Activated B cell treated with CpG ODN at 0.5 μM for 24 hours (primary cell): ENCODE data around the gene ANKRD63. TPM values are rescaled to one million over a fixed set of nuclear protein-coding genes. Genes with fewer than 3 reads are reported as not detected.

ENCODE experiments used
- ATAC-seq: fragments of 200-7000 bp; cut with Tn5 transposase; one replicate; pipeline ENCODE4 v1.10.0; 2021; ENCODE audit warnings: low read depth, mild to moderate bottlenecking, moderate library complexity
- CTCF ChIA-PET: fragments of 350-600 bp; sonication (Branson Sonifier 250); formaldehyde crosslinking; loops from one replicate; lab custom pipeline; 2021; ENCODE audit warnings: antibody characterized with exemption; lab: Charles Lee
- POLR2A ChIA-PET: fragments of 350-600 bp; sonication (Branson Sonifier 250); formaldehyde crosslinking; loops from one replicate; lab custom pipeline; 2021; ENCODE audit warnings: antibody characterized with exemption; lab: Charles Lee
- DNase-seq: peaks from one replicate; pipeline ENCODE4 v3.0.0; 2022
- H3K27ac Mint-ChIP-seq: one replicate; pipeline ENCODE4 v1.8.0; 2020; ENCODE audit warnings: mixed read lengths
- H3K27me3 Mint-ChIP-seq: one replicate; pipeline ENCODE4 v1.8.0; 2021; ENCODE audit warnings: mixed read lengths
- H3K36me3 Mint-ChIP-seq: one replicate; pipeline ENCODE4 v1.8.0; 2021; ENCODE audit warnings: low read depth, mixed read lengths
- H3K4me1 Mint-ChIP-seq: one replicate; pipeline ENCODE4 v1.8.0; 2021; ENCODE audit warnings: mixed read lengths
- H3K4me3 Mint-ChIP-seq: one replicate; pipeline ENCODE4 v1.8.0; 2020; ENCODE audit warnings: mild to moderate bottlenecking, mixed read lengths
- H3K9me3 Mint-ChIP-seq: one replicate; pipeline ENCODE4 v1.8.0; 2020; ENCODE audit warnings: mixed read lengths
- intact Hi-C: fragments of 100-400 bp; cut with micrococcal nuclease; formaldehyde crosslinking; loops from one replicate; pipeline ENCODE4 v1.15.1; 2024
- total RNA-seq: library from RNA; stranded (reverse); gene quantifications from 2 replicates; pipeline ENCODE4 v1.2.3, GENCODE V29; 2022
- TF ChIP-seq, protein P1 (sequence below): fragments of 200-600 bp; IDR thresholded peaks from one replicate; pipeline ENCODE4 v1.8.0; 2022; ENCODE audit warnings: antibody characterized with exemption, mild to moderate bottlenecking

ANKRD63 gene
- total RNA-seq, 1 donor from 2014 or later, result not detected

DNA sequence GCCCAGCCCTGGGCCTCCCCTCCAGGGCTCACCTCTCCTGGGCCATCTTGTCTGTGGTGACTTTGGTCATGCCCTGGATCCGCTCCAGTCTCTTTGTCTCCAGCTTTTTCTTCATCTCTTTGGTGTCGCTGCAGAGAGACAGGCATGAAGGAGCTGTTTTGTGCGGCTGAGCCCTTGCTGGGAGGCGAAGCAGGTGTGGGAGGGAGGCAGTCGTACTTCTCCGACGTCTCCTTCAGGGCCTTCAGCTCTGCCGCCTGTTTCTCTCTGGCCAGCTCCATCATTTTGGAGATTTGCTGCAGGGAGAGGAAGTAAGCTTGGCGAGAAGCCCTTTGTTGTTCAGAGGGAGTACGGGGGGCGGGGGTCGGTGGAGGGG is 7.7 kb upstream of the ANKRD63 start:
- Mint-ChIP-seq H3K4me3 (no peak overlapping the region), H3K9me3 (no peaks in the 10 kb centered on the region), H3K4me1 (no peaks in the 10 kb centered on the region), H3K27me3 (no peaks in the 10 kb centered on the region), H3K36me3 (peaks cover 48% of the 10 kb centered on the region), H3K27ac (no peak overlapping the region)
- TF ChIP-seq, protein P1, sequence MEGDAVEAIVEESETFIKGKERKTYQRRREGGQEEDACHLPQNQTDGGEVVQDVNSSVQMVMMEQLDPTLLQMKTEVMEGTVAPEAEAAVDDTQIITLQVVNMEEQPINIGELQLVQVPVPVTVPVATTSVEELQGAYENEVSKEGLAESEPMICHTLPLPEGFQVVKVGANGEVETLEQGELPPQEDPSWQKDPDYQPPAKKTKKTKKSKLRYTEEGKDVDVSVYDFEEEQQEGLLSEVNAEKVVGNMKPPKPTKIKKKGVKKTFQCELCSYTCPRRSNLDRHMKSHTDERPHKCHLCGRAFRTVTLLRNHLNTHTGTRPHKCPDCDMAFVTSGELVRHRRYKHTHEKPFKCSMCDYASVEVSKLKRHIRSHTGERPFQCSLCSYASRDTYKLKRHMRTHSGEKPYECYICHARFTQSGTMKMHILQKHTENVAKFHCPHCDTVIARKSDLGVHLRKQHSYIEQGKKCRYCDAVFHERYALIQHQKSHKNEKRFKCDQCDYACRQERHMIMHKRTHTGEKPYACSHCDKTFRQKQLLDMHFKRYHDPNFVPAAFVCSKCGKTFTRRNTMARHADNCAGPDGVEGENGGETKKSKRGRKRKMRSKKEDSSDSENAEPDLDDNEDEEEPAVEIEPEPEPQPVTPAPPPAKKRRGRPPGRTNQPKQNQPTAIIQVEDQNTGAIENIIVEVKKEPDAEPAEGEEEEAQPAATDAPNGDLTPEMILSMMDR, result no peak
- ChIA-PET POLR2A (interaction anchor here (0.6 to 2.5 kb wide), 4 partner anchors 17 to 672 kb away, joined by 3 to 6 read pairs (median 3); partner anchors contain the start of gene PLCB2), CTCF (interaction anchor here (6.0 kb wide), 1 partner anchor 47 kb away, joined by 41 read pairs; no protein-coding TSS in a partner anchor)
- ATAC-seq (no peak), DNase-seq (no peak)
- intact Hi-C loops, result no loop called here

DNA sequence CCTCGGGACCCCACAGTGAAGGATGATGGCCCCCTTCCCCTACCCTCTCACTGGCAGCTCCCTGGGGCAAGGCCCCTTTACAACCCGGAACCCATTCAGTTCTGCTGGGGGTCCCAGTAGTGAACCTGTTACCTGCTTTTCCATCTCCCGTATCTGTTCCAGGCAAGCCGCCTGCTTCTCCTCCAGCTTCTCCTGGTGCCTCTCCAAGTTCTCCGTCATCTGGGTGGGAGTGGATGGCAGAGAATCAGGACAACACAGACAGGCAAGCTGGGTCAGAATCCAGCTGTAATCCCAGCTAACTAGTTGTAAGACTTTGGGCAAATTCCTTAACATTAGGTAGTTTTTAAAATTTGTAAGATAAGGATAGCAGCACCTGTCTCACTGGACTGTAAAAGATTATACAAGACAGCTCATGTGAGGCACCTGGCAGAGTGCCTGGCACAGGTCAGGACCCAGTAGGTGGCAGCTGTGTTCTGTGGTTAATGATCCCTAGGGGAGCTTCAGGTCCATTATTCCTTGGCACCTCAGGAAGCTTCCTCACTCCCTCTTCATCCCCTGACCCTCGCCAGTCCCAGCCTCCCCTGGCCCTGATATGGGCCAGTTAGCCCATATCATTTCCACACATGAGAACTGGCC is 6.4 kb upstream of the ANKRD63 start:
- no peak overlapping the region for H3K4me3 Mint-ChIP-seq
- H3K27me3 Mint-ChIP-seq, result no peaks in the 10 kb centered on the region
- ChIA-PET CTCF (interaction anchor here (0.6 to 6.0 kb wide), 6 partner anchors 10 to 132 kb away, joined by 3 to 41 read pairs (median 5); partner anchors contain the start of gene PLCB2), POLR2A (interaction anchor here (0.9 to 2.5 kb wide), 2 partner anchors 12 to 18 kb away, joined by 3 to 6 read pairs; partner anchors contain the start of gene PLCB2)
- H3K36me3 Mint-ChIP-seq, result peaks cover 40% of the 10 kb centered on the region
- no peak for DNase-seq
- no peaks in the 10 kb centered on the region for H3K9me3 Mint-ChIP-seq
- intact Hi-C loops, result no loop called here
- no peak overlapping the region for H3K27ac Mint-ChIP-seq
- H3K4me1 Mint-ChIP-seq, result no peaks in the 10 kb centered on the region
- TF ChIP-seq, protein P1, result no peak
- ATAC-seq, result no peak

DNA sequence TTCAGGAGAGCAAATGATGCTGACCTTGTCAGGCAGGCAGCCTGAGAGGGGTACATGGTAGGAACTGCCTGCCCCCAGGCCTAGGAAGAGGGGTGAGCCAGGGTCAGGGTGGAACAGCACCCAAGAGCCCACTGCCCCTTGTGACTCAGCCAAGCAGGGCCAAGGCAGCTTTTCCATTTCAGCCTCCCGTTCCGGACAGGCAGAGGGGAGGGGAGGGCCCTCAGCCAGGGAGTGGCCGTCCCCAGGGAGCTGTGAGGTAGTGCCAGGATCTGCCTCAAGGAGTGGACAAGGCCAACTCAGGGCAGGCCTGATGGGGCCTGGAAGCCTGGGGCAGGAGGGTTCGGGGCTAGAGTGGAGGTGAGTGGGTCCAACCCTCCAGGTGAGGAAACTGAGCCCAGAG is 5.1 kb upstream of the ANKRD63 start:
- H3K4me3 Mint-ChIP-seq, result no peak overlapping the region
- DNase-seq, result no peak
- TF ChIP-seq, protein P1, result no peak
- H3K36me3 Mint-ChIP-seq, result peaks cover 34% of the 10 kb centered on the region
- POLR2A ChIA-PET, result no interaction called here
- H3K4me1 Mint-ChIP-seq, result peaks cover 2% of the 10 kb centered on the region
- no peaks in the 10 kb centered on the region for H3K27me3 Mint-ChIP-seq
- no peak for ATAC-seq
- CTCF ChIA-PET, result interaction anchor here (0.7 to 6.0 kb wide), 3 partner anchors 9 to 50 kb away, joined by 3 to 41 read pairs (median 3); no protein-coding TSS in a partner anchor
- no peaks in the 10 kb centered on the region for H3K9me3 Mint-ChIP-seq
- no peak overlapping the region for H3K27ac Mint-ChIP-seq
- intact Hi-C loops, result no loop called here

DNA sequence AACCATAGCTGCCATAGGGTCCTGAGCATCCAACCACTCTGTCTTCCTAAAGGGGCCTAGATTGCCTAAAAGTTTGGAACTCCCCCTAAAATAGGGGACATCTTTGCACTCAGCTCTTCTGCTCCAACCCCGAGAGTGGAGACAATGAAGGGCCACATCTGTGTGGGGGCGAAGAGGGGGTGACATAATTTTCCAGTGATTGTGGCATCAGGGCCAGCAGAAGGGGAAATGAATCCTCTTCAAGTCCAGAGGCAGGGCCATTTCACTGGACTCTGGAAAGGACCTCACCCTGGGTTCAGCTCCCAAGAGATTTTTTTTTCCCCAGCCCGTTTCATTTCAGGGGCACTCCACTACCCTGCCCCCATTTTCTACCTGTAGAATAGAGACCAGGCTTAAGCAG is 4.6 kb upstream of the ANKRD63 start:
- Mint-ChIP-seq H3K4me1 (peaks cover 3% of the 10 kb centered on the region), H3K36me3 (peaks cover 33% of the 10 kb centered on the region), H3K27ac (no peak overlapping the region), H3K4me3 (no peak overlapping the region), H3K9me3 (no peaks in the 10 kb centered on the region), H3K27me3 (no peaks in the 10 kb centered on the region)
- intact Hi-C loops, result no loop called here
- DNase-seq (no peak), ATAC-seq (no peak)
- POLR2A ChIA-PET, result no interaction called here
- CTCF ChIA-PET, result interaction anchor here (0.7 to 6.0 kb wide), 3 partner anchors 8 to 50 kb away, joined by 3 to 41 read pairs (median 3); no protein-coding TSS in a partner anchor
- TF ChIP-seq, protein P1, result no peak

DNA sequence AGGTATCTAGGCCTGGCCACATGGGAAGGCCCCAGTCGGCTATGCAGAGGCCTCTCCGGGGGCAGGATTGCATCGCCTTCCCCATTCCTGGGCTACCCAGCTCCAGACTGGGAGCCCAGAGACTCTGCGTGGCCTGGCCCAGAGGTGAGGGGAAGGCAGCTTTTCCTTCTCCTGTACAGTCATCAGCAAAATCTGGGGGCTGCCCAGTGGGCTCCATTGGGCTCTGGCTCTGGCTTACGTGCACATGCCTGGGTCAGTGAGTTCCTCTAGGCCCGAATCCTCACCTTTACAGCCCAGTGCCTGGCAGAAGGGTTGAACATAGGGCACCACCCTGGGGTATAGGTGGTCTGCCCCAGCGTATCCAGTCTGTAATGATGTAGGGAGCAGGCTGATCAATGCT is 3.9 kb upstream of the ANKRD63 start:
- Mint-ChIP-seq H3K36me3 (peaks cover 26% of the 10 kb centered on the region), H3K27ac (no peak overlapping the region), H3K4me3 (no peak overlapping the region), H3K4me1 (peaks cover 3% of the 10 kb centered on the region), H3K9me3 (no peaks in the 10 kb centered on the region), H3K27me3 (no peaks in the 10 kb centered on the region)
- intact Hi-C loops, result no loop called here
- DNase-seq (no peak), ATAC-seq (no peak)
- ChIA-PET CTCF (interaction anchor here (6.0 kb wide), 1 partner anchor 51 kb away, joined by 41 read pairs; no protein-coding TSS in a partner anchor), POLR2A (no interaction called here)
- TF ChIP-seq, protein P1, result no peak
